Natural killer cell (primary cell): ENCODE measurements around the gene LILRB2. TPM values are rescaled to one million over a fixed set of nuclear protein-coding genes. Genes with fewer than 3 reads are reported as not detected.
"Not testable (repeated sequence)": the region's sequence is repeated elsewhere in the genome, so short reads cannot be mapped to it uniquely, and the experiment has no call there.

Experiments
- ATAC-seq, 3 donors: fragments of 150-1000 bp in 2 of 3; fragments of 200-7000 bp in 1 of 3; cut with Tn5 transposase; 1 replicate in 1 of 3; 2 replicates in 2 of 3; pipeline ENCODE4 v1.10.0; 2021; ENCODE audit warnings: mild to moderate bottlenecking in 2 of 3, moderate library complexity in 2 of 3
- DNase-seq, 2 donors: peaks; one replicate each; pipeline versions ENCODE4 v3.0.0 to v3.0.0-alpha.2; 2013 to 2021; ENCODE audit warnings: mixed read lengths in 1 of 2
- H3K27ac ChIP-seq: one replicate; pipeline ENCODE4 v1.5.1; 2013; ENCODE audit warnings: mild to moderate bottlenecking, low read length
- H3K27me3 ChIP-seq: one replicate; pipeline ENCODE4 v1.6.1; 2013; ENCODE audit warnings: low read length; ENCODE audit not compliant: control insufficient read depth, insufficient read depth
- H3K36me3 ChIP-seq: one replicate; pipeline ENCODE4 v1.6.1; 2013; ENCODE audit warnings: low read length; ENCODE audit not compliant: control insufficient read depth, insufficient read depth
- H3K4me1 ChIP-seq: one replicate; pipeline ENCODE4 v1.6.1; 2013; ENCODE audit warnings: low read length; ENCODE audit not compliant: control insufficient read depth, insufficient read depth
- H3K4me3 ChIP-seq: one replicate; pipeline ENCODE4 v1.5.1; 2013; ENCODE audit warnings: low read length
- H3K9me3 ChIP-seq: one replicate; pipeline ENCODE4 v1.6.1; 2013; ENCODE audit warnings: low read length; ENCODE audit not compliant: control insufficient read depth, insufficient read depth
- H3K27ac Mint-ChIP-seq, 2 donors: one replicate each; pipeline ENCODE4 v1.8.0; 2022; ENCODE audit warnings: mild to moderate bottlenecking in 2 of 2, mixed read lengths in 2 of 2, moderate library complexity in 1 of 2
- H3K27me3 Mint-ChIP-seq, 2 donors: one replicate each; pipeline ENCODE4 v1.8.0; 2022; ENCODE audit warnings: low read depth in 2 of 2, mixed read lengths in 2 of 2
- H3K36me3 Mint-ChIP-seq: one replicate; pipeline ENCODE4 v1.8.0; 2022; ENCODE audit warnings: mixed read lengths
- H3K4me1 Mint-ChIP-seq, 2 donors: one replicate each; pipeline ENCODE4 v1.8.0; 2022; ENCODE audit warnings: mixed read lengths in 2 of 2
- H3K4me3 Mint-ChIP-seq: one replicate; pipeline ENCODE4 v1.8.0; 2022; ENCODE audit warnings: mild to moderate bottlenecking, moderate library complexity, mixed read lengths
- H3K9me3 Mint-ChIP-seq, 2 donors: one replicate each; pipeline ENCODE4 v1.8.0; 2022; ENCODE audit warnings: mixed read lengths in 2 of 2
- CTCF ChIP-seq: fragments of 200-600 bp; IDR thresholded peaks from one replicate; pipeline ENCODE4 v1.8.0; 2022; ENCODE audit warnings: antibody characterized with exemption
- WGBS: methylation state at CpG from one replicate; pipeline ENCODE4 v1.1.7; 2013; ENCODE audit warnings: missing lambda C conversion rate; ENCODE audit not compliant: insufficient coverage; 5-methylcytosine and 5-hydroxymethylcytosine counted together
- intact Hi-C: fragments of 100-400 bp; cut with micrococcal nuclease; formaldehyde crosslinking; loops from one replicate; pipeline ENCODE4 v1.14.2; 2022
- total RNA-seq, 4 donors: library from RNA; stranded (reverse); fragments of 120-200 nt in 1 of 4; gene quantifications; one replicate each; pipeline versions ENCODE4 v1.2.3 to v1.2.4, GENCODE V29; 2013 to 2022

LILRB2 gene
- total RNA-seq, 3 donors from 2014 or later (not counting 1 experiment from before 2014, with no cell fraction given), result 4.6 to 41.4 (median 23.7) TPM

- Histone ChIP-seq H3K4me3 (no peak overlapping the region), H3K36me3 (no peaks in the 10 kb centered on the region), H3K27me3 (peaks cover 2% of the 10 kb centered on the region), H3K4me1 (no peaks in the 10 kb centered on the region), H3K27ac (no peak overlapping the region), H3K9me3 (no peaks in the 10 kb centered on the region)
- no peak overlapping the region for H3K4me3 Mint-ChIP-seq
- H3K27ac Mint-ChIP-seq, result no peak overlapping the region
- DNase-seq (no peak), ATAC-seq (no peak)
- H3K36me3 Mint-ChIP-seq, result no peaks in the 10 kb centered on the region
- WGBS, result 43% methylated on average over 7 of the region's 7 CpGs
- no peak for TF ChIP-seq CTCF
- H3K4me1 Mint-ChIP-seq, result no peaks in the 10 kb centered on the region
- intact Hi-C loops, result loop anchor here (2.0 kb wide), 1 partner anchor 333 kb away; the partner anchor contains the start of gene LILRB1
- peaks cover 7 to 13% of the 10 kb centered on the region in 2 donors for H3K27me3 Mint-ChIP-seq
- no peaks in the 10 kb centered on the region for H3K9me3 Mint-ChIP-seq
Observed at GRCh38 chr19:54297759-54298305, 16.9 kb upstream of the LILRB2 start.

DNA sequence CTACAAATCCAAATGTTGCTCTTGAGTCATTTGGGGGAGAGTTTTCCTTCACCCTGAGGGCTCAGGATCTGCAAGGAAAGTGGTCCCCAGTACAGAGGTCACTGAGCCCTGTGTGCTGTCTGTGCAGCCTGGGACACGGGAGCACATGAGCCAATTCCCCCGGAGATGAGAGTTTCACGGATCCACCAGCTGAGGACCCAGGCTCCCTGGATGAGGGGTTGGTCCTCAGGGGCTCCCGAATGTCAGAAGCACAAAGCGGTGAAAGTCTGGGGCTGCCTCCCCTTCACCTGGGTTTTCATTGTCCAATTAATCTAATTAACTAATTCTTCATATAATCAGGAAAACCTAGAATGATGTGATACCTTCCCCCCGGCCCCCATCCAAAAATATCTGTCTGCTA lies 13.6 kb upstream of the LILRB2 start:
- ATAC-seq (no peak), DNase-seq (no peak)
- no peaks in the 10 kb centered on the region for H3K9me3 Mint-ChIP-seq
- H3K4me1 Mint-ChIP-seq, result no peaks in the 10 kb centered on the region
- 96% methylated on average over 5 of the region's 6 CpGs for WGBS
- Histone ChIP-seq H3K36me3 (no peaks in the 10 kb centered on the region), H3K9me3 (no peaks in the 10 kb centered on the region), H3K27ac (no peak overlapping the region), H3K27me3 (peaks cover 2% of the 10 kb centered on the region), H3K4me1 (no peaks in the 10 kb centered on the region), H3K4me3 (no peak overlapping the region)
- no peaks in the 10 kb centered on the region for H3K36me3 Mint-ChIP-seq
- H3K27me3 Mint-ChIP-seq, result peaks cover 13 to 15% of the 10 kb centered on the region in 2 donors
- intact Hi-C loops, result no loop called here
- TF ChIP-seq CTCF, result no peak
- H3K27ac Mint-ChIP-seq, result no peak overlapping the region
- H3K4me3 Mint-ChIP-seq, result no peak overlapping the region

DNA sequence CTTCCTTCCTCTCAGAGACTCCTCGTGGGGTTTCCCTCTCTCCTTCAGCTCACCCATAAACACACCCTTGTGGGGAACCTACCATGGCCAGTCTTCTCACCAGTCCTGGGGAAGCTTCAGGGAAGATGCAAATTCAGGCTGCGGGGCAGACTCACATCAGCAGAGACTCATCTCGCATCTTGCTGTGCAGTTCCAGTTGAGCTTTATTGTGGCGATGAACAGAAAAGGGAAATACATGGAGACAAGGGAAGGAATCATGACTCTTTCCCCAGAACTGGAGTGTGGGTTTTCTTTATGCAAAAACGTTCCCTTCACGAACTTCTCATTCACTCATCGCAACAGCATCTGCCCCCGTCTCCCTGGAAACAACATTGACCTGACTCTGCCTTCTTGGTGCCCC lies 8.2 kb upstream of the LILRB2 start:
- H3K4me3 Mint-ChIP-seq, H3K27ac Mint-ChIP-seq, intact Hi-C loops, H3K4me3 ChIP-seq, H3K9me3 ChIP-seq, H3K36me3 ChIP-seq, H3K9me3 Mint-ChIP-seq, H3K27me3 ChIP-seq, H3K27ac ChIP-seq, DNase-seq, H3K36me3 Mint-ChIP-seq, ATAC-seq: not testable (repeated sequence)
- 83% methylated on average over 8 of the region's 8 CpGs for WGBS
- peaks cover 14% of the 10 kb centered on the region in 2 donors for H3K27me3 Mint-ChIP-seq
- peaks cover 19 to 20% of the 10 kb centered on the region in 2 donors for H3K4me1 Mint-ChIP-seq
- peaks cover 21% of the 10 kb centered on the region for H3K4me1 ChIP-seq

DNA sequence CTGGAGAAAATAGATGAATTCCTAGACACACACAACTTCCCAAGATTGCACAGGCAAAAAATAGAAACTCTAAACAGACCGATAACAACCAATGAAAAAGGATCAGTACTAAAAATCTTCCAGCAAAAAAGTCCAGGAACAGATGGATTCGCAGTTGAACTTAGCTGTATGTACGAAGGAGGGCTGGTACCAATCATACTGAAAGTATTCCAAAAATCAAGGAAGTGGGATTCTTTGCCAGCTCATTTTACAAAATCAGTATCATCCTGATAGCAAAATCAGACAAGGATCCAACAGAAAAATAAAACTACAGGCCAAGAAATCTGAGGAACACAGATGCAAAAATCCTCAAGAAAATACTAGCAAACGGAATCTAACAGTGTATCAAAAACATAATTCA lies 6.5 kb upstream of the LILRB2 start:
- DNase-seq (no peak), ATAC-seq (no peak)
- intact Hi-C loops, result no loop called here
- no peaks in the 10 kb centered on the region for H3K9me3 Mint-ChIP-seq
- H3K9me3 ChIP-seq, result no peaks in the 10 kb centered on the region
- no peaks in the 10 kb centered on the region for H3K36me3 Mint-ChIP-seq
- no peak overlapping the region for H3K4me3 ChIP-seq
- WGBS, result 95% methylated on average over 4 of the region's 4 CpGs
- H3K4me3 Mint-ChIP-seq, result no peak overlapping the region
- H3K27me3 ChIP-seq, result no peaks in the 10 kb centered on the region
- TF ChIP-seq CTCF, result no peak
- no peak overlapping the region for H3K27ac Mint-ChIP-seq
- peaks cover 6 to 13% of the 10 kb centered on the region in 2 donors for H3K27me3 Mint-ChIP-seq
- peaks cover 19 to 28% of the 10 kb centered on the region in 2 donors for H3K4me1 Mint-ChIP-seq
- no peaks in the 10 kb centered on the region for H3K36me3 ChIP-seq
- H3K27ac ChIP-seq, result no peak overlapping the region
- peaks cover 34% of the 10 kb centered on the region for H3K4me1 ChIP-seq

GRCh38 chr19:54286283-54286682 lies 5.4 kb upstream of the LILRB2 start:
- peaks cover 44% of the 10 kb centered on the region for H3K4me1 ChIP-seq
- ATAC-seq, result peak; percentile 47 to 53 (median 53)

GRCh38 chr19:54285427-54286056 lies 4.6 kb upstream of the LILRB2 start:
- intact Hi-C loops, result not testable (repeated sequence)
- H3K27ac ChIP-seq, result peak overlapping the region; percentile 52

More at GRCh38 chr19:54286283-54286682, 5.4 kb upstream of the LILRB2 start:
- H3K27ac ChIP-seq, result peak overlapping the region; percentile 40
- H3K36me3 ChIP-seq, H3K9me3 ChIP-seq, H3K36me3 Mint-ChIP-seq, H3K4me3 ChIP-seq, DNase-seq, H3K27me3 ChIP-seq, H3K9me3 Mint-ChIP-seq, intact Hi-C loops: not testable (repeated sequence)
- peaks cover 13 to 18% of the 10 kb centered on the region in 2 donors for H3K27me3 Mint-ChIP-seq
- WGBS, result 30% methylated on average over 6 of the region's 10 CpGs
- H3K27ac Mint-ChIP-seq, result peak overlapping the region; percentile 18 to 35
- peaks cover 19 to 31% of the 10 kb centered on the region in 2 donors for H3K4me1 Mint-ChIP-seq
- H3K4me3 Mint-ChIP-seq, result peak overlapping the region; percentile 50

More at GRCh38 chr19:54285427-54286056, 4.6 kb upstream of the LILRB2 start:
- Mint-ChIP-seq H3K27ac (peak overlapping the region; percentile 49 to 79), H3K4me3 (peak overlapping the region; percentile 21), H3K27me3 (peaks cover 19 to 20% of the 10 kb centered on the region in 2 donors), H3K4me1 (peaks cover 19 to 31% of the 10 kb centered on the region in 2 donors)
- H3K9me3 ChIP-seq, H3K4me3 ChIP-seq, H3K36me3 Mint-ChIP-seq, H3K27me3 ChIP-seq, H3K36me3 ChIP-seq, H3K9me3 Mint-ChIP-seq, DNase-seq: not testable (repeated sequence)
- 12% methylated on average over 9 of the region's 12 CpGs for WGBS
- ATAC-seq, result peak; percentile 81 to 87 (median 85)
- H3K4me1 ChIP-seq, result peaks cover 48% of the 10 kb centered on the region
